ENCODE results near the gene VASH1.

GRCh38 chr14:76777721-76778120 lies 16.5 kb downstream of the VASH1 start:
- TF ChIP-seq CTCF (tag by site-specific recombination; IDR thresholded peaks at IDR 0.05) (no peak), BCL11A (tag by site-specific recombination; IDR thresholded peaks at IDR 0.05; ENCODE audit: low read depth) (no peak), FEZF1 (tag by site-specific recombination; IDR thresholded peaks at IDR 0.05) (no peak), ZNF518A (tag by site-specific recombination; conservative IDR thresholded peaks at IDR 0.05; ENCODE audit: low read depth) (no peak)
